ENCODE data around the gene BTF3.
A peak's percentile ranks its signal among the peaks of the same experiment; 100 is the strongest.

Gene BTF3

DNA sequence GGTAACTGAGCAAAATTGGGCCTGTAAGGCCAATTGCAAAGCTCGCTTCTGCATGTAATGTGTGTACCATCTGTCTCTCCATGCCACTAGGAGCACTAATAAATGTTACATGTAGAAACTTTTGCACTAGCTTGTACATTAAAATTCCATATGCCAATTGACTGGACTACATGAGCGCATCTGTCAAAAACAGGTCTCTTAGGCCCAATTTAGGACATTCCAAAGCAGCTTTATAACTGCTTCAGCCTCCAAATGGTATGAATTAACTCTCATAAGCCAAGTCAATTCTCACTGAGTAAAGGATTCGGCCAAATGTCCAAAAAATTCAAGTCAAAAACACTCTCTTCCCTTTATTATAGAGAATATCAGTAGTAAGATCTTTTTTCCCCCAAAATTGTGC lies 26.1 kb upstream of the BTF3 start:
- H3K4me3 ChIP-seq (replicated peaks; ENCODE audit: low read depth, low read length): no peak overlapping the region
- TF ChIP-seq, protein P1, sequence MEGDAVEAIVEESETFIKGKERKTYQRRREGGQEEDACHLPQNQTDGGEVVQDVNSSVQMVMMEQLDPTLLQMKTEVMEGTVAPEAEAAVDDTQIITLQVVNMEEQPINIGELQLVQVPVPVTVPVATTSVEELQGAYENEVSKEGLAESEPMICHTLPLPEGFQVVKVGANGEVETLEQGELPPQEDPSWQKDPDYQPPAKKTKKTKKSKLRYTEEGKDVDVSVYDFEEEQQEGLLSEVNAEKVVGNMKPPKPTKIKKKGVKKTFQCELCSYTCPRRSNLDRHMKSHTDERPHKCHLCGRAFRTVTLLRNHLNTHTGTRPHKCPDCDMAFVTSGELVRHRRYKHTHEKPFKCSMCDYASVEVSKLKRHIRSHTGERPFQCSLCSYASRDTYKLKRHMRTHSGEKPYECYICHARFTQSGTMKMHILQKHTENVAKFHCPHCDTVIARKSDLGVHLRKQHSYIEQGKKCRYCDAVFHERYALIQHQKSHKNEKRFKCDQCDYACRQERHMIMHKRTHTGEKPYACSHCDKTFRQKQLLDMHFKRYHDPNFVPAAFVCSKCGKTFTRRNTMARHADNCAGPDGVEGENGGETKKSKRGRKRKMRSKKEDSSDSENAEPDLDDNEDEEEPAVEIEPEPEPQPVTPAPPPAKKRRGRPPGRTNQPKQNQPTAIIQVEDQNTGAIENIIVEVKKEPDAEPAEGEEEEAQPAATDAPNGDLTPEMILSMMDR (IDR thresholded peaks at IDR 0.05; ENCODE audit: low read length, missing control alignments): no peak
- DNase-seq (ENCODE audit: low read depth): no peak

DNA sequence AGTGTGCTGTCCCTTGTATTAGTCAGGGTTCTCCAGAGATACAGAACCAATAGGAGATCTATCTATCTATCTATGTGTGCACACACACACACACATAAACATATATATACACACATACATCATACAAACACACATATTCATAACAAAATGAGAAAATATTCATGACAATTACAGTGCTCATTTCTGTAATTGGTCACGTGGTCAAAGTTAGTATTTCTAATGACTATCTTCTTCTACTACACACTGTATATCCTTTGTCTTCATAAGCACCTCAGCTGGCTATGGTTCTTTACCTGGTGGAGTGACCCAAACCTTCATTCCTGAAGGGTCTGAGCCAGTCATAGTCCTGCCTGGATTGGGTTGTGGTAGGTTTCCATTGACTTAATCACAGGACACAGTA lies 17.7 kb upstream of the BTF3 start:
- no peak overlapping the region for H3K4me3 ChIP-seq (replicated peaks; ENCODE audit: low read depth, low read length)
- no peak for DNase-seq (ENCODE audit: low read depth)
- TF ChIP-seq, protein P1 (IDR thresholded peaks at IDR 0.05; ENCODE audit: low read length, missing control alignments): no peak

DNA sequence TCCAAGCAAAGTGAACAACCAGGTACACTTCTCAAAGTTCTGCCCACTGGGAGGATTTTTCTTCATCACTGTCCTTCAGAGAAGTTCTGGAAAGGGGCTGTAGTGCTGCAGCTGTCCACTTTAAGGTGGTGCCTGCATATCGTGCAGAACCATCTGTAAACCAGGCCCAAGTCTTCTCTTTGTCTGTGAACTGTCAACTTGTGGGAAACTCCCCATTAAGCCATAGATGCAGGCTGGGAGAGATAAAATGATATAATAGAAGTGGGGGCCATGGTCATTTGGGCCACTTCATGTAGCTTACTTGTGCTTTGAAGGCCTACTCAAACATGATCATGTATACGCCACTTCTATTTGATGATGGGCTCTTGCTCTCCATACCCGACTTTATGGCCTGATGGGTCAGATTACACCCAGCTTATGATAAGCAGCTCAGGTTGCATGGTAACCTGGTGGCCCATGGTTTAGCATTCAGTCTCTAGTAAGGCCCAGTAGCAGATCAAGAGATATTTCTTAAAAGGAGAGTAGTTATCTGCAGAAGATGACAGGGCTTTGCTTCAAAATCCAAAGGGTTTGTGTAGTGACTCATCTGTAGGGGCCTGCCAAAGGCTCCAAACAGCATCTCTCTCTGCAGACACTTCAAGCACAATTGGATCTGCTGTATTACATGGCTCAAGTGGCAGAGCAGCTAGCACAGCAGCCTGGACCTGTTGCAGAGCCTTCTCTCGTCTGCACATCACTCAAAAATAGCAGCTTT lies 15.7 kb upstream of the BTF3 start:
- no peak overlapping the region for H3K4me3 ChIP-seq (replicated peaks; ENCODE audit: low read depth, low read length)
- TF ChIP-seq, protein P1 (IDR thresholded peaks at IDR 0.05; ENCODE audit: low read length, missing control alignments): no peak
- peak; percentile 34 for DNase-seq (ENCODE audit: low read depth)

DNA sequence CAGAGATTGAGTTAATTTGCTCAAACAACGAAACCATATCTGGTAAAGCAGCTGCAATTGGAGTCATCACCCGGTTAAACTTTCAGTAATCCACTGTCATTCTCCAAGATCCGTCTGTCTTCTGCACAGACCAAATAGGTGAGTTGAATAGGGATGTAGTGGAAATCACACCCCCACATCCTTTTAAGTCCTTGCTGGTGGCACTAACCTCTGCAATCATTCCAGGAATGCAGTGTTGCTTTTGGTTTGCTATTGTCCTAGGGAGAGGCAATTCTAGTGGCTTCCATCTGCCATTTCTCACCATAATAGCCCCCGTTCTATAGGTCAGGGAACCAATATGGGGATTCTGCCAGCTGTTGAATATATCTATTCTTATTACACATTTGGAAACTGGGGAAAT lies 14.6 kb upstream of the BTF3 start:
- H3K4me3 ChIP-seq (replicated peaks; ENCODE audit: low read depth, low read length): no peak overlapping the region
- DNase-seq (ENCODE audit: low read depth): no peak
- TF ChIP-seq, protein P1 (IDR thresholded peaks at IDR 0.05; ENCODE audit: low read length, missing control alignments): no peak

DNA sequence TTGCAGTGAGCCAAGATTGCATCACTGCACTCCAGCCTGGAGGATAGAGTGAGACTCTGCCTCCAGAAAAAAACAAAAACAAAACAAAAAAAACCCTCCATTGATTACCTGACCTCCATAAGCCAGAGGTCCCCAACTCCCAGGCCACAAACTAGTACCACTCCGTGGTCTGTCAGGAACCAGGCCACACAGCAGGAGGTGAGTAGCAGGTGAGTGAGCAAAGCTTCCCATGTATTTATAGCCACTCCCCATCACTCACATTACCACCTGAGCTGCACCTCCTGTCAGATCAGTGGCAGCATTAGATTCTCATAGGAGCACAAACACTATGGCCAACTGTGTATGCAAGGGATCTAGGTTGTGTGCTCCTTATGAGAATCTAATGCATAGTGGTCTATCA lies 13.7 kb upstream of the BTF3 start:
- DNase-seq (ENCODE audit: low read depth): no peak
- TF ChIP-seq, protein P1 (IDR thresholded peaks at IDR 0.05; ENCODE audit: low read length, missing control alignments): no peak
- no peak overlapping the region for H3K4me3 ChIP-seq (replicated peaks; ENCODE audit: low read depth, low read length)

DNA sequence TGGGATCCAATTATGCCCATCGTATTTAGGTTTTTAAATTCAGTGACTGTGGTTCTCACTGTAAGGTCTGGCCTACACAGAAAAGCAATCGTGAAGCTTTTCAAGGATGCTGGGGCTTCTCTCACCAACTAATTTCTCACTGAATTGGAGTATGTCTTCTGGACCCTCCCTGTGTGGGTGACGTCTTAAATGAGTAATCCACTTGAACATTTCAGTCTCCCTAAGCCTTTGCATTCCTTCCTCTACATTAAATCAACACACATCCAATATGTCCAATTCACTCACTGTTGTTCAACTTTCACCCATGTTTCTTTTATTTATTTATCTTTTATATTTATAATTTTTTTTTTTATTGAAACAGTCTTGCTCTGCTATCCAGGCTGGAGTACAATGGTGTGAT lies 12.5 kb upstream of the BTF3 start:
- TF ChIP-seq, protein P1 (IDR thresholded peaks at IDR 0.05; ENCODE audit: low read length, missing control alignments): no peak
- H3K4me3 ChIP-seq (replicated peaks; ENCODE audit: low read depth, low read length): no peak overlapping the region
- DNase-seq (ENCODE audit: low read depth): no peak

Data from fibroblast of pulmonary artery (primary cell).